HepG2 (cell line): ENCODE measurements around the gene ADCY1. TPM values are rescaled to one million over a fixed set of nuclear protein-coding genes. Genes with fewer than 3 reads are reported as not detected.

ENCODE experiments used
- ATAC-seq: fragments of 200-7000 bp; cut with Tn5 transposase; 3 replicates; pipeline ENCODE4 v1.9.1; 2020; ENCODE audit warnings: mild to moderate bottlenecking, moderate library complexity
- BruUV-seq: library from RNA; stranded (reverse); fragments of 400-500 nt; replicated peaks from 2 replicates; lab custom pipeline; 2021; lab: Mats Ljungman, UMichigan
- CTCF ChIA-PET: fragments of 300-600 bp; formaldehyde crosslinking; extraction: SDS; loops from one replicate; lab custom pipeline; 2021; ENCODE audit warnings: low total read pairs, inconsistent platforms, low intra/inter-chr PET ratio; lab: Yijun Ruan, JAX
- POLR2A ChIA-PET: fragments of 350-600 bp; sonication (Branson Sonifier 250); formaldehyde crosslinking; loops from one replicate; lab custom pipeline; 2020; ENCODE audit warnings: antibody characterized with exemption, inconsistent platforms; lab: Yijun Ruan, JAX
- DNase-seq: peaks from one replicate; pipeline ENCODE4 v3.0.0-alpha.2; 2015; ENCODE audit warnings: low spot score
- FAIRE-seq: peaks from 3 replicates; lab custom pipeline; 2011; peaks lifted over from hg19 to GRCh38; lab: Jason Lieb, UNC
- H2AFZ ChIP-seq: one replicate; pipeline ENCODE4 v1.6.1; 2011; ENCODE audit warnings: low read length, inconsistent platforms
- H3K27ac ChIP-seq: fragments of 300-600 bp; 3 replicates; pipeline ENCODE4 v1.8.0; 2011; ENCODE audit warnings: mixed run types, mild to moderate bottlenecking, mixed read lengths, low read length, inconsistent platforms; ENCODE audit not compliant: insufficient read depth; ENCODE audit errors: extremely low read length
- H3K27me3 ChIP-seq, 2 experiments: fragments of 200-600 bp in 1 of 2; 2 replicates in 1 of 2; 3 replicates in 1 of 2; pipeline versions ENCODE4 v1.6.0 to v1.8.0; 2011; ENCODE audit warnings: low read length in 2 of 2, mild to moderate bottlenecking in 2 of 2, moderate library complexity in 2 of 2, inconsistent platforms in 1 of 2; ENCODE audit not compliant: insufficient read depth in 2 of 2, control insufficient read depth in 1 of 2
- H3K36me3 ChIP-seq, 2 experiments: fragments of 200-600 bp in 1 of 2; replicated peaks in 1 of 2; 2 replicates in 1 of 2; 3 replicates in 1 of 2; pipeline versions ENCODE4 v1.5.1 to v1.8.0; 2011; ENCODE audit warnings: low read length in 2 of 2, inconsistent platforms in 1 of 2; ENCODE audit not compliant: insufficient read depth in 2 of 2, control insufficient read depth in 1 of 2
- H3K4me1 ChIP-seq: 2 replicates; pipeline ENCODE4 v1.5.1; 2012; ENCODE audit warnings: low read length, inconsistent platforms; ENCODE audit not compliant: insufficient read depth
- H3K4me2 ChIP-seq: 2 replicates; pipeline ENCODE4 v1.6.0; 2011; ENCODE audit warnings: low read depth, low read length, inconsistent platforms
- H3K4me3 ChIP-seq, 3 experiments: fragments of 200-600 bp in 1 of 3; sonication (generic), shearing (Covaris generic) in 1 of 3; replicated peaks in 1 of 3; 2 replicates each; pipeline ENCODE4 v1.5.1; 2011 to 2016; ENCODE audit warnings: low read length in 3 of 3, inconsistent platforms in 2 of 3, low read depth in 2 of 3, mild to moderate bottlenecking in 2 of 3, control low read depth in 1 of 3, mixed read lengths in 1 of 3; ENCODE audit not compliant: insufficient read depth in 1 of 3
- H3K79me2 ChIP-seq: one replicate; pipeline ENCODE4 v1.6.1; 2011; ENCODE audit warnings: low read length, inconsistent platforms; ENCODE audit not compliant: insufficient read depth
- H3K9ac ChIP-seq: 2 replicates; pipeline ENCODE4 v1.6.0; 2011; ENCODE audit warnings: mild to moderate bottlenecking, low read depth, low read length, inconsistent platforms; ENCODE audit not compliant: insufficient read depth
- H3K9me3 ChIP-seq: 2 replicates; pipeline ENCODE4 v1.5.1; 2012; ENCODE audit warnings: mild to moderate bottlenecking, low read length
- H4K20me1 ChIP-seq: 2 replicates; pipeline ENCODE4 v1.6.0; 2011; ENCODE audit warnings: inconsistent platforms, mild to moderate bottlenecking, low read length, moderate library complexity; ENCODE audit not compliant: insufficient read depth
- ARNT2 ChIP-seq: sonication (generic); formaldehyde crosslinking; IDR thresholded peaks from 2 replicates; pipeline ENCODE4 v1.8.0; 2022; ENCODE audit warnings: mild to moderate bottlenecking, low read depth, missing genetic modification reagents, moderate library complexity
- ATF1 ChIP-seq: IDR thresholded peaks from 2 replicates; pipeline ENCODE4 v1.6.1; 2016; ENCODE audit warnings: mild to moderate bottlenecking, control low read depth
- CENPT ChIP-seq: sonication (generic); formaldehyde crosslinking; IDR thresholded peaks from 2 replicates; pipeline ENCODE4 v1.8.0; 2022; ENCODE audit warnings: low read depth, mild to moderate bottlenecking, moderate library complexity, missing genetic modification reagents
- MEIS1 ChIP-seq: sonication (generic); formaldehyde crosslinking; IDR thresholded peaks from 2 replicates; pipeline ENCODE4 v1.9.0; 2021; ENCODE audit warnings: mild to moderate bottlenecking, missing genetic modification reagents, moderate library complexity, borderline replicate concordance
- MYC ChIP-seq: sonication (generic); formaldehyde crosslinking; IDR thresholded peaks from 2 replicates; pipeline ENCODE4 v1.9.0; 2021; ENCODE audit warnings: missing genetic modification reagents, borderline replicate concordance
- POLR2A ChIP-seq, 2 experiments: IDR thresholded peaks; 2 replicates each; pipeline ENCODE4 v1.6.1; 2011; ENCODE audit warnings: low read depth in 2 of 2, low read length in 2 of 2, mild to moderate bottlenecking in 1 of 2, moderate library complexity in 1 of 2; ENCODE audit not compliant: insufficient read depth in 1 of 2
- RBAK ChIP-seq: sonication (generic); formaldehyde crosslinking; IDR thresholded peaks from 2 replicates; pipeline ENCODE4 v1.5.1; 2020; ENCODE audit warnings: mild to moderate bottlenecking, missing genetic modification reagents
- RXRB ChIP-seq: IDR thresholded peaks from 2 replicates; pipeline ENCODE4 v1.6.1; 2016; ENCODE audit warnings: borderline replicate concordance, missing genetic modification reagents, missing compliant biosample characterization
- TBX3 ChIP-seq: fragments of 450-650 bp; IDR thresholded peaks from 2 replicates; pipeline ENCODE4 v1.6.1; 2017; ENCODE audit warnings: antibody characterized with exemption, mild to moderate bottlenecking, inconsistent platforms, borderline replicate concordance
- TOPORS ChIP-seq: sonication (generic); formaldehyde crosslinking; IDR thresholded peaks from 2 replicates; pipeline ENCODE4 v1.8.0; 2023; ENCODE audit warnings: mild to moderate bottlenecking, missing genetic modification reagents
- ZBTB26 ChIP-seq: IDR thresholded peaks from 2 replicates; pipeline ENCODE4 v1.6.1; 2016; ENCODE audit warnings: missing compliant biosample characterization, missing genetic modification reagents, borderline replicate concordance
- ZNF407 ChIP-seq: sonication (generic); formaldehyde crosslinking; IDR thresholded peaks from one replicate; pipeline ENCODE4 v1.5.1; 2020; ENCODE audit warnings: mild to moderate bottlenecking, missing genetic modification reagents; ENCODE audit errors: not compliant biosample characterization
- ZNF724P ChIP-seq: sonication (generic); formaldehyde crosslinking; IDR thresholded peaks from 2 replicates; pipeline ENCODE4 v1.8.0; 2022; ENCODE audit warnings: missing genetic modification reagents, borderline replicate concordance
- ZNF800 ChIP-seq: sonication (generic); formaldehyde crosslinking; IDR thresholded peaks from 2 replicates; pipeline ENCODE4 v1.4.0; 2020; ENCODE audit warnings: missing genetic modification reagents
- WGBS: methylation state at CpG from one replicate; pipeline ENCODE4 v1.1.6; 2017; ENCODE audit warnings: low lambda C conversion rate; 5-methylcytosine and 5-hydroxymethylcytosine counted together
- in situ Hi-C: cut with HindIII; loops from 2 replicates; pipeline ENCODE4 v1.10.0; 2017; ENCODE audit warnings: low pct_unique_long_range_greater_than_20kb; ENCODE audit not compliant: extremely low pct_ligation_motif_present
- intact Hi-C: fragments of 100-400 bp; cut with micrococcal nuclease; formaldehyde crosslinking; loops from one replicate; pipeline ENCODE4 v1.10.0; 2022; ENCODE audit not compliant: unreplicated experiment
- polyA plus RNA-seq, 8 experiments: library from polyadenylated mRNA; depleted of rRNA in 3 of 8; stranded (reverse) in 7 of 8; unstranded in 1 of 8; fragments of >200 nt; fragmentation: Illumina TruSeq in 4 of 8; extraction: Trizol in 4 of 8; gene quantifications; 2 replicates each; pipeline versions ENCODE4 v1.2.1 to v1.2.3, GENCODE V29; 2011 to 2016; ENCODE audit warnings: low read depth in 4 of 8, missing spikeins in 1 of 8, mixed read lengths in 1 of 8; ENCODE audit not compliant: insufficient read depth in 1 of 8
- total RNA-seq, 5 experiments: library from RNA; depleted of rRNA; stranded (reverse); fragments of >200 nt; fragmentation: Illumina TruSeq; extraction: Trizol; gene quantifications; 2 replicates each; pipeline ENCODE4 v1.2.3, GENCODE V29; 2016; ENCODE audit warnings: low read depth in 1 of 5

The ADCY1 gene
- total and polyA plus RNA-seq, 2 of the 13 experiments (the other 11 are each of a cell fraction or from before 2014, with no cell fraction given), result 0.80 to 1.2 TPM

- no TSS peak for BruUV-seq
- POLR2A ChIA-PET, result no interaction called here
- Histone ChIP-seq H3K4me2 (no peak overlapping the region), H3K9ac (no peak overlapping the region), H3K79me2 (no peaks in the 10 kb centered on the region), H3K4me1 (peaks cover 21% of the 10 kb centered on the region), H3K9me3 (no peaks in the 10 kb centered on the region), H2AFZ (no peak overlapping the region), H3K27ac (no peak overlapping the region), H3K36me3 (no peaks in the 10 kb centered on the region), H4K20me1 (no peaks in the 10 kb centered on the region), H3K4me3 (no peak overlapping the region), H3K27me3 (peaks cover 4% of the 10 kb centered on the region in 2 experiments; a peak in 2 of 5 replicates)
- ATAC-seq, result no peak
- in situ Hi-C loops, result no loop called here
- CTCF ChIA-PET, result no interaction called here
- intact Hi-C loops, result no loop called here
- no peak for FAIRE-seq
- WGBS, result 56% methylated on average over 2 of the region's 2 CpGs
- no peak for DNase-seq
- TF ChIP-seq RXRB (CRISPR knock-in tag), result no peak
- TF ChIP-seq TOPORS (CRISPR knock-in tag), result no peak
- no peak for TF ChIP-seq ZNF407 (CRISPR knock-in tag)
- TF ChIP-seq POLR2A (IDR thresholded peaks at IDR 0.05; ENCODE audit: insufficient read depth in 1 of 2, low read depth in 2 of 2, low read length in 2 of 2), result no peak
- no peak for TF ChIP-seq ZNF800 (CRISPR knock-in tag)
- no peak for TF ChIP-seq ARNT2
- no peak for TF ChIP-seq CENPT
- no peak for TF ChIP-seq MYC (CRISPR knock-in tag)
- TF ChIP-seq TBX3, result no peak
- TF ChIP-seq MEIS1 (CRISPR knock-in tag), result no peak
- TF ChIP-seq ZBTB26 (CRISPR knock-in tag), result no peak
- no peak for TF ChIP-seq ZNF724P (CRISPR knock-in tag)
- TF ChIP-seq ATF1 (CRISPR knock-in tag), result no peak
- no peak for TF ChIP-seq RBAK
Measured at GRCh38 chr7:45700556-45700955, 126.4 kb downstream of the ADCY1 start.
